M059J (cell line): ENCODE results near the gene TRAF2. TPM values are rescaled to one million over a fixed set of nuclear protein-coding genes. Genes with fewer than 3 reads are reported as not detected.
A peak's percentile ranks its signal among the peaks of the same experiment; 100 is the strongest.
"Not testable (repeated sequence)": the region's sequence is repeated elsewhere in the genome, so short reads cannot be mapped to it uniquely, and the experiment has no call there.

Experiments used
- DNase-seq: peaks from one replicate; pipeline ENCODE4 v3.0.0-alpha.2; 2012; ENCODE audit warnings: low read depth
- total RNA-seq: library from RNA; depleted of rRNA; stranded (reverse); fragments of >200 nt; shearing (Covaris generic); gene quantifications from 2 replicates; pipeline ENCODE4 v1.2.3, GENCODE V29; 2014; rRNA removed

Gene TRAF2, protein sequence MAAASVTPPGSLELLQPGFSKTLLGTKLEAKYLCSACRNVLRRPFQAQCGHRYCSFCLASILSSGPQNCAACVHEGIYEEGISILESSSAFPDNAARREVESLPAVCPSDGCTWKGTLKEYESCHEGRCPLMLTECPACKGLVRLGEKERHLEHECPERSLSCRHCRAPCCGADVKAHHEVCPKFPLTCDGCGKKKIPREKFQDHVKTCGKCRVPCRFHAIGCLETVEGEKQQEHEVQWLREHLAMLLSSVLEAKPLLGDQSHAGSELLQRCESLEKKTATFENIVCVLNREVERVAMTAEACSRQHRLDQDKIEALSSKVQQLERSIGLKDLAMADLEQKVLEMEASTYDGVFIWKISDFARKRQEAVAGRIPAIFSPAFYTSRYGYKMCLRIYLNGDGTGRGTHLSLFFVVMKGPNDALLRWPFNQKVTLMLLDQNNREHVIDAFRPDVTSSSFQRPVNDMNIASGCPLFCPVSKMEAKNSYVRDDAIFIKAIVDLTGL
- 13.6 and 26.8 TPM in 2 replicates for total RNA-seq

DNA sequence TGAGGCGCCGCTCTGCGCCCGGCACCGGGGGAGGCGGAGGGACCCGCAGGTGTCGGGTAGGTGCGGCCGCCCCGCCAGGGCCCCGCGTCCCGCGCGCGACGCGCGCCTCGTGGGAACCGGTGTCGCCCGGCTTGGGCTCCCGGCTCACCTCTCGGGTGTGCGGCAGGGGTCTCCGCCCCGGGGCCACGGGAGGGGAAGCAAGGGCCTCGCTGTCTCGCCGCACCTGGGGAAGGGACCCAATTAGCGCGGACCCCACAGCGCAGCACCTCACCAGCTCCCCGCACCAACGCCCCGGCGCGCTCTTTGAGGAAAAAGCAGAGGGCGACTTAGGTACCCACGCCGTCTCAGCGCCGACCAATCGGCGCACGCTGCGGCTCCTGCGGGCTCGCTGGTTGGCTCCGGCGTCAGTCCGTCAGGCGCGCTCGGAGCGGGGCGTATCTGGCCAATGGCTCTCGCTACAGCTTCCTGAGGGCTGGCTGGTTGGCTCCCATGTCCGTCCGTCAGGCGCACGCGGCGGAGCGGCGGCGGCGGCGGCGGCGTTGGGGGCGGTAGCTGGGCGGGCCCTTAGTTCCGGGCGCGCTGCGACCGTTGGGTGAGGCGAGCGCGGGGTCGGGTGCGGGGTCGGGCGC lies at the start of gene TRAF2:
Gene TRAF2, plus strand, starts transcription at position 567 of the 629 bp plus-strand sequence. CDS start 12,225 bp downstream, outside the sequence.
- DNase-seq, result peak; percentile 98

DNA sequence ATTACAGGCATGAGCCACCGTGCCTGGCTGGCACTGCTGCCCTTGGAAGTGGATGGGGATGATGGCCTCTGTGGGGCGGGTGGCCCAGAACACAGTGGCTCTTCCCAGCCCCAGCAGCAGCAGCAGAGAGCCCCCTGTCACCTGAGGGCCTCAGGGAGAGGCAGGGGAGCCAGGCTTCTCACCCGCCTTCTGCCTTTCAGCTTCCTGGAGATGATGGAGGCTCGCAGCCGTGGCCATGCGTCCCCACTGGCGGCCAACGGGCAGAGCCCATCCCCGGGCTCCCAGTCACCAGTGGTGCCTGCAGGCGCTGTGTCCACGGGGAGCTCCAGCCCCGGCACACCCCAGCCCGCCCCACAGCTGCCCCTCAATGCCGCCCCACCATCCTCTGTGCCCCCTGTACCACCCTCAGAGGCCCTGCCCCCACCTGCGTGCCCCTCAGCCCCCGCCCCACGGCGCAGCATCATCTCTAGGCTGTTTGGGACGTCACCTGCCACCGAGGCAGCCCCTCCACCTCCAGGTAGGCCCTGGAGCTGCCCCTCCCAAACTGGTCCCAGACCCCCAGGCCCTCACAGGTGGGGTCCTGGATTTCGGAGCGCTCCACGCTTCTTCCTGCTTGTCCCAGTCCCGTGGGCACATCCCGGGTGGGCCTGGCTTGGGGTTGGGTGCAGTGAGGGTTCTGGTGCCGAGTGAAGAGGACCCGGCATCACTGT lies 49.0 kb upstream of the TRAF2 start:
- DNase-seq, result no peak

DNA sequence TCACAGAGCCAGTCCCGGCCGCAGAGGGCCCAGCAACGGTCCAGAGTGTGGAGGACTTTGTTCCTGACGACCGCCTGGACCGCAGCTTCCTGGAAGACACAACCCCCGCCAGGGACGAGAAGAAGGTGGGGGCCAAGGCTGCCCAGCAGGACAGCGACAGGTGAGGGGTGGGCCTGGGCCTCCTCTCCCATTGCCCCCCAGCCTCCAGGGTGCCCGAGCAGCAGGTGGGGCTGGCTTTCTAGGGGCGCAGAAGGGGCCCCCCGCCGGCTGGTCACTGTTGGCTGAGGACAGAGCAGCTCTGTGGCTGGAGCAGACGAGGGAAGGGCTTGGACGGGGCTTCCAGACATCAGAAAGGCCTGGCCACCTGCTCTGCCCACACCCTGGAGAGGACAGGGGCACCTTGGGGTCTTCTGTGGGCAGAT lies 48.4 kb upstream of the TRAF2 start:
- DNase-seq, result not testable (repeated sequence)

DNA sequence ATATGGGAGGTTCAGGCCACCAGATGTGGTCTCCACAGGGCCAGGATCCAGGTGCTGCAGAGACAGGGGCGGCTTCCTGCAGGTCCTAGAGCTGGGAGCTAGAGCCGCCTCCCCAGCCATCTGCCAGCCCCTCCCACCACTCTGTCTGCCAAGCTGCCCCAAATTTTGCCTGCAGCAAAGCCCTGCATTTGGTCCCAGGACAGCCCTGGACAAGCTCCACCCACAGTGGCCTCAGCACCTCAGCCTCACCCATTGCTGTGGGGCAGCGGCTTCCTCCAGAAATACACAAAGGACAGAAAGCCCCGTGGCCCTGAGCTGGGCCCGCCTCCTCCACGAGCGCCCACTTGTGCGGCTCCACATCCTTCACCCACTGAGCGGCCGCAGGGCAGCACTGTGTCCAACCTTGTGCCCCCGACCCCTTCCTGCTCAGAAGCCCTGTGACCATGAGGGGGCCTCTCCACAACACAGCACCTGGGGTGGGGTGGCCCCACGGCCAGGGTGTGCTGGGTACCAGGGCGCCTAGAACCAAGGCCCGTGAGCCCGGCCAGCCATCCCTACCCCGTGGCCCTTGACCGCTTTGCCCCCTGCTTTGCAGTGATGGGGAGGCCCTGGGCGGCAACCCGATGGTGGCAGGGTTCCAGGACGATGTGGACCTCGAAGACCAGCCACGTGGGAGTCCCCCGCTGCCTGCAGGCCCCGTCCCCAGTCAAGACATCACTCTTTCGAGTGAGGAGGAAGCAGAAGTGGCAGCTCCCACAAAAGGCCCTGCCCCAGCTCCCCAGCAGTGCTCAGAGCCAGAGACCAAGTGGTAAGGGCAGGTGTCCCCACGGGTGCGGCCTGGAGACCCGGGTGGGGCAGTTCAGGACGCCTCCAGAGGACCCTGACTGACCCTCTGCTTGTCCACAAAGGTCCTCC lies 47.7 kb upstream of the TRAF2 start:
- no peak for DNase-seq

DNA sequence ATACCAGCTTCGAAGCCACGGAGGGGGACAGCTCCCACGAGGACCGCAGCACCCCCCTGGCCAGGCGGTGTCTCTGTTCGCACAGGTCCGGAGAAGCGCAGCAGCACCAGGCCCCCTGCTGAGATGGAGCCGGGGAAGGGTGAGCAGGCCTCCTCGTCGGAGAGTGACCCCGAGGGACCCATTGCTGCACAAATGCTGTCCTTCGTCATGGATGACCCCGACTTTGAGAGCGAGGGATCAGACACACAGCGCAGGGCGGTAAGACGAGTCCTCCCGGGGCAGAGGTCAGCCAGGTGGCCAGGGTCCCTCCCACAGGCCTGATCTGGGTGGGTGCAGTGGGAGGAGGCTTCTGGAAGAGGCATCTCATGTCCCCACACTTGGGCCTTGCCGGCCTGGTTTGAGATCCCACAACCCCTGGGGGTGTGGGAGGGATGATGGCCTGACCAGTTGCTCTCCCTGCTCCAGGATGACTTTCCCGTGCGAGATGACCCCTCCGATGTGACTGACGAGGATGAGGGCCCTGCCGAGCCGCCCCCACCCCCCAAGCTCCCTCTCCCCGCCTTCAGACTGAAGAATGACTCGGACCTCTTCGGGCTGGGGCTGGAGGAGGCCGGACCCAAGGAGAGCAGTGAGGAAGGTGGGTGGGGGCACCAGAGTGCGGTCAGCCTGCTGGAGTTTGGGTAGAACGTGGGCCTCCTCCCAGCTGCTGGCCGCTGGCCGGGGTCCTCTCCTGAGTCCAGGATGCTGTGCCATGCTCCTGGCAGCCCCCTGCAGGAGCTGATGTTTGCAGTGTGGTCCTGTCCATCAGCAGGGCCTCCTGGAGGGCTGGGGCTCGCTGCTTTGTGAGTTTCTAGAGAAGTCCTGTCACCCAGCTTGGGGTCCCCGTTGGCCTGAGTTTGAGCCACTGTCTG lies 46.8 kb upstream of the TRAF2 start:
- DNase-seq, result no peak

DNA sequence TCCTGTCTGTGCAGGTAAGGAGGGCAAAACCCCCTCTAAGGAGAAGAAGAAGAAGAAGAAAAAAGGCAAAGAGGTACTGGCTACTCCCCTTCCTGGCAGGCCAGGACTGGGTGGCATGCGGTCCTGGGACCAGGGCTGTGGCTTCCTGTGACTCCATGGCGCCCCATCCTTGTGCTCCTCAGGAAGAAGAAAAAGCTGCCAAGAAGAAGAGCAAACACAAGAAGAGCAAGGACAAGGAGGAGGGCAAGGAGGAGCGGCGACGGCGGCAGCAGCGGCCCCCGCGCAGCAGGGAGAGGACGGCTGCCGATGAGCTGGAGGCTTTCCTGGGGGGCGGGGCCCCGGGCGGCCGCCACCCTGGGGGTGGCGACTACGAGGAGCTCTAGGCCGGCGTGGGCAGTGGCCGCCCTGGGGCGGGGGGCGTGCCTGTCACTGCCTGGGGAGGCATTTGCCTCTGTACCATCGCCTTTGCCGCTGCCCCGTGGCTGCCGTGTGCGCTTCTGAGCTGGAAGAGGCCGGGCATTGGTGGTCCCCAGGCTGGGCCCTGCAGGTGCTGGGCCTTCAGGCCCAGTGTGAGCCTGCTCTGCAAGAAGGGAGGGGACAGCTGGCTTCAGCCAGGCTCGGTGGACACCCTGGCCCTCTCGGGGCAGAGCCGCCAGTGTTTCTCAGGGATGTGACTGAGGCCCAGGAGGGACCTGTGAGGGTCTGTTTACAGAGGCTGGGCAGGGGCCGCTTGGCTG lies 46.0 kb upstream of the TRAF2 start:
- DNase-seq, result no peak

DNA sequence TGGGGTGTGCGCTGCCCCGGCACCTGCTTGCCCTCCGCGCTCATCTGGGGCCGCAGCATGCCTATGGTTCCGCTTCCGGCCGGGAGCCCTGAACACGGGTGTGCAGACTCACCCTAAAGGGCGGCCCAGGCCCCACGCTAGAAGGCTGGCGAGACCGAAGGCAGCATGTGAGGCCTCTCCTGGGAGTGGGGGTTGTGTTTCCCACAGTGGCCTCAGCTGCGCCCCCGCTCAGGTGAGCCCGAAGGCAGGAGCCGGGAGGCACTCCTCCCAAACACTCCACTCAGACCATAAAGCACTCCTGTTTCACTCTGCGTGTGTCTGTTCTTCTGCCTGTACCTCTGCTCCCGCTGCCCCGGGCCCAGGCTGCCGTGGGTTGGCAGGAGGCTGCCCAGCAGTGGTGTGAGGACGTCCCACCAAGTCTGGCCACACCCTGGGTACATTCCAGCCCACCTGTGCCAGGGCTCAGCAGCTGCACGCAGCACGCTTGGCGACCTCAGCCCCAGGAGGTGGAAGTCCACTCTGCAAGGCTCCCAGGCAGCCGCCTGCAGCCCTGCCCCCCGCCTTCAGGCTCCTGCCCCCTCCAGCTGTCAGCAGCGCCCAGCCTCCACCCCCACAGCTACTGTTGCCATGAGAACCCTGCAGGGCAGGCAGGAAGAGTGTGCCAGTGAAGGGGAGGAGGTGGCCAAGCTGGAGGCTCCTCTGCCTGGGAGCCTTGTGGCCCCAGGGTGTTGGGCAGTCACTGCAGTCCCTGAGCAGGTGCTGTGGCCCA lies 45.3 kb upstream of the TRAF2 start:
- DNase-seq, result peak; percentile 88

DNA sequence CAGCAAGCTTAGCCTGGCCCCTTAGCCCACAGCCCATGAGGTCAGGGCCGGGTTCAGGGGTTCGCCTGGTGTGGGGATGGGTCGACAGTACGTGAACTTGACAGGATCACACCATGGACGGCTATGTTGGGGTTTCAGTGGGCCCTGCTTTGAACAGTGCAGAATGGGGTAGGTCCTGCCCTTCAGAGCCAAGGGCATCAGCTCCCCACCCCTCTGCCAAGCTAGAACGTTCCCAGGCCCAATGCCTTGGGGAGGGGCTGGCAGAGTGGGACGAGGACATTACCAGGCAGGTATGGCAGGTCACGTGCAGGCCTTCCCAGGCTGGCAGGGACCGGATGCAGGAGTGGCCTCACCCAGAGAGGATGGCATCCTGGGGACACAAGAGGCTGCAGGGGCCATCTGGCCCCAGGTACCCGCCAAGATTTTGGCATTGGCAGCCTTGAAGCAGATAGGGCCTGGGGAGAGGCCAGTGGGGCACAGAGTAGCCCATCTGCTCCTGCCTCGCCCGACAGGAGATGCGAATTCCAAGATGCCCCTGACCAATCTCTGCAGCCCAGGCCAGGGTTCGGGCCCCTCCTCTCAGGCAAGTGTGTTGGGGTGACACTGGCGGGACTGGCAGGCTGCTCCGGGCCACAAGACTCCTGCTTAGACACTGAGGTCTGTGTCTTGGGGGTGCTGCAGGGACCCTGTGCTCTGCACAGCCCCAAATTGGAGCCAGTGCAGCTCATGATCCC lies 44.5 kb upstream of the TRAF2 start:
- not testable (repeated sequence) for DNase-seq

DNA sequence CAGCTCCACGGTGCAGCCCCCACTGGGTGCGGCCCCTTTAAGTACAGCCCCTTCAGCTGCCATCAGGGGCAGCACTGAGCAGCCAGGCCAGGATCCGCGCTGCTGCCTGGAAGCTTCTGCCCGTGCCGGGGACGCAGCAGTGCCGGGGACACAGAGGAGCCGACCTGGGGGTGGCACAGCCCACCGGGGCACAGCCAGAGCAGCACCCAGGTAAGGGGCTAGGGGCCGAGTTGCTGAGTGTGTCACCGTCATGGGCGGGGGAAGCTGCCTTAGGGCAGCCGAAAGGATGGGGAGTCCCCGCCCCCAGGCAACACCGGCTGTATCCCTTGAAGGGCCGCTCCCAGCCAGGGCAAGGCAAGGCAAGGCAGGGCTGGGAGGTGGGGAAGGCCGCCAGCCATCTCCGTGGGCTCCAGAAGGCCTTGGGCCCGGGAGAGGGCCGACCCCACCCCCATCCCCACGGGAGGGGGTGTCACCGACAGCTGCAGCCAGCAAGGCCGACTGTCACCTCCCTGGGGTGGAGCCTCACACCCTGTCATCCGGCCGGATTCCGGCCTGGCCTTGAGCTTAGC lies 43.9 kb upstream of the TRAF2 start, which contains the start of gene AJM1:
Gene AJM1, plus strand, starts transcription at position 99 of the 569 bp plus-strand sequence. CDS start 1,937 bp downstream, outside the sequence.
- peak; percentile 77 for DNase-seq

DNA sequence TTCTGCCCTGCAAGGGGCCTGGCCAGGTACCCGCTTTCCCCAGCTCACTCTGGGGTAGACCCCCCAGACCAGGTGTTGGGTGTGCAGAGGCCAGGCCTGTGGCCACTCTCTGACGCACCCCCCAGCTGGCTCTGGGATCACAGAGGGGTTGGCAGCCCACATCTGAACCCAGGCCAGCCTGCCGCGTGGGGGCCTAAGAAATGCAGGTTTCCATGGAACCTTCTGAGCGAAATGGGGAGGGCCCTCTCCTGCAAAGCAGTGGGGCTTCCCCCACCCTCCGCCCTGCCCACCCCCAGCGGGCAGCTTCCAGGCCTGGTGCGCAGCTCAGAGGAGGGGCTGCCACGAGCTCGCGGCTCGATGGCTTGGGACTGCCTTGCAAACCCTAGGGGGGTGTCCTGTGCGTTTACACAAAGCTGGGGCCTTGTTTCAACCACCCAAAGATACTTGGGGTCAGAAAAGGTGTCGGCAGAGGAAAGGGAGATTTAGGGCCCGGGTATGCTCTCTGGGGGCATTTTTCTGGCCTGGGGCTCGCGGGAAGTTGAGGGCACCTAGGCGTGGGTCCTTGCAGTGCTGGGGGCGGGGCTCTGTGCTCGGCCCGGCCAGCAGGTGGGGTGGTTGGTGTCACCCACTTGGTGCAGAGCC lies 43.0 kb upstream of the TRAF2 start:
- DNase-seq, result not testable (repeated sequence)

DNA sequence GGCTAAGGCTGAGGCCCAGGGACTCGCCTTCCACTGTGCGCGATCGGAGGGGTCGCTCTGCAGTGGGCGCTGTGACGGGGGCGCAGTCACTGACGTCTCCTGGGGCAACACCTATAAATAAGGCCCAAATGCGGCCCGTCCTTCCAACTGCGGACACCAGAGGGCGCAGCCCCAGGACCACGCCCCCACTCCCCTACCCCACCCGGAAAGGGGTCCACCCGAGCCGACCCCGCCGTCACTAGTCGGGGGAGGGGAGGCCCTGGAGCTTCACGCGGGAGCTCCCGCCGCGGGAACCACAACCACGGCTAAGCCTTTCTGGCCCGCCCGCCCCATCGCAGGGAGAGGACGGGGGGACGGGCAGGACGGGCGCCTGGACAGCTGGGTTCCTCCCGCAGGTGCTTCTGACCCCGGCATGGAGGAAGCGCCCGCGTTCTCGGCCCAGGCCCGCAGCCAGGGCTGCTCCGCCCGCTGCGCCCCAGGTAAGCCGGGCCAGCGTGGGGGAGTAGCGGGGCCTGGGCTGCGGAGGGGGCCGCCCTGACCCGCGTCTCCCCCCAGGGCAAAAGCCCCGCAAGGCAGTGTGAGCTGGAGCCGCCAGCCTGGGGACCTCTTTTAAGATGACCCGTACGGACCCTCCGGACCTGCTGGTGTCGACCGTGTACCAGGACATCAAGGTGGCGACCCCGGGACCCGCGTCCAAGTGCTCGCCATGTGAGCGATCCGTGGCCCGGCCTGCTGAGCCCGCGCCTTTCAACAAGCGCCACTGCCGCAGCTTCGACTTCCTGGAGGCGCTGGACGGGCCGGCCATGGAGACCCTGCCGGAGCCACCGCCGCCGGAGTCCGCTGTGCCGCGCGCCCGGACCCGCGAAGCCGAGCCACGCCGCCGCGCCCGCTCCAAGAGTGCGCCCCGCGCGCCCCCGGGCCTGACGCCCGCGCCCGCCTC lies 42.2 kb upstream of the TRAF2 start:
- not testable (repeated sequence) for DNase-seq

DNA sequence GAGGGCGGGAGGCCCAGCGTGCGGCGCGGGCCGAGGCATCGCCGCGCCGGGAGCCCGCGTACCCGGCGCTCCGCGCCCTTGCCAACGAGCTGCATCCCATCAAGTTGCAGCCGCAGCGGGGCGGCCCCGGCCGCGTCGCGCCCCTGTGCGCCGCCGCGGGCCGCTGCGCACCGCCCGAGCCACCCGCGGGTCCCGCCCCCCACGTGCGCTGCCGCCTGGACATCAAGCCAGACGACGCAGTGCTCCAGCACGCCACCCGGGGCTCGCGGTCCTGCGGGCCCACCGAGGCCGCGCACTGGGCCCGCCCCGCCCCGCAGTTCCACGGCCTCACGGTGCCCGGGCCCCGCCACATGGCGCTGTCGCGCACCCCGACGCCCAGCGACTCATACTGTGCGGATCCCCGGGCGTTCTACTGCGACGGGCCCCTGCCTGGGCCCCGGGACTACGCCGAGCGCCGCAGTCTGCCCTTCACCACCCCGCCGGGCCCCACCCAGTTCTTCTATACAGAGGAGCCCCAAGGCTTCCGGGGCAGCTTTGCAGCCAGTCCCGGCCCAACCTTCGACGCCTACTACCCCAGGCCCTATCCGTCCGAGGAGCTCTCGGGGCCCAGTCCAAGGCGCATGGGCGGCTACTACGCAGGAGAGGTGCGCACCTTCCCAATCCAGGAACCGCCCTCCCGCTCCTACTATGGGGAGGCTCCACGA lies 41.4 kb upstream of the TRAF2 start:
- no peak for DNase-seq

DNA sequence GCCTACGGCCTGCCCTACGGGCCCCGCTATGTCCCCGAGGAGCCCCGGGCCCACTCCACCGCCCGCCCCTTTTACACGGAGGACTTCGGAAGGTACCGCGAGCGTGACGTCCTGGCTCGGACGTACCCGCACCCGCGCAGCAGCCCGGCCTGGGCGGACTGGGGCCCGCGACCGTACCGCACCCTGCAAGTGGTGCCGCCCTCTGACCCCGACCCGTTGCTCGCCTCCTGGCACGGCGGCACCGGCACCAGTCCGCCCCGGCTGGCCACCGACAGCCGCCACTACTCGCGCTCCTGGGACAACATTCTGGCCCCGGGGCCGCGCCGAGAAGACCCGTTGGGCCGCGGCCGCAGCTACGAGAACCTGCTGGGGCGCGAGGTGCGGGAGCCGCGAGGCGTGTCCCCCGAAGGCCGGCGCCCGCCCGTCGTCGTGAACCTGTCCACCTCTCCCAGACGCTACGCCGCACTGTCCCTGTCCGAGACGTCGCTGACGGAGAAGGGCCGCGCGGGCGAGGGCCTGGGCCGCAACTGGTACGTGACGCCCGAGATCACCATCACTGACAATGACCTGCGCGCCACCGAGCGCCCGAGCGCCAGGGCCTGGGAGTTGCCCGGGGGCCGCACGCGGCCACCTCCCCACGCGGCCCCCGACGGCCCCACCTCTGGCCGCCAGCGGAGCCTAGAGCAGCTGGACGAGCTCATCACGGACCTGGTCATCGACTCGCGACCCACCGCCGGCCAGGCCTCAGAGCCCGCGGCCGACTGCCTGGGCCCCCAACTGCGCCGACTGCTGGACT lies 40.7 kb upstream of the TRAF2 start:
- DNase-seq, result no peak

DNA sequence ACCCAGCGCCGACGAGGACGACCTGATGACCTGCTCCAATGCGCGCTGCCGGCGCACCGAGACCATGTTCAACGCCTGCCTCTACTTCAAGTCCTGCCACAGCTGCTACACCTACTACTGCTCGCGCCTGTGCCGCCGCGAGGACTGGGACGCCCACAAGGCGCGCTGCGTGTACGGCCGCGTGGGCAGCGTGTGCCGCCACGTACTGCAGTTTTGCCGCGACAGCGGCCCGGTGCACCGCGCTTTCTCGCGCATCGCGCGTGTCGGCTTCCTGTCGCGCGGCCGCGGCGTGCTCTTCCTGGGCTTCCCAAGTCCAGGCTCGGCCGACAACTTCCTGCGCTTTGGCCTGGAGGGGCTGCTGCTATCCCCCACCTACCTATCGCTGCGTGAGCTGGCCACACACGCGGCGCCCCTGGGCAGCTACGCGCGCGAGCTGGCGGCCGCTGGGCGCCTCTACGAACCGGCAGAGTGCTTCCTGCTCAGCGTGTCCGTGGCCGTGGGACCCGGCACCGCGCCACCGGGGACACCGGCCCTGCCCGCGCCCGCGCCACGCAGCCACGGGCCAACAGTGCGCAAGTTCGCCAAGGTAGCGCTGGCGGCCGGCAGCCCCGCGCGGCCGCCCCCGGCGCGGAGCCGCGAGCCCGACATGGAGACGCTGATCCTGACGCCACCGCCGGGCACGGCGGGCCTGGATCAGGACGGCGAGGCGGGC lies 39.8 kb upstream of the TRAF2 start:
- no peak for DNase-seq
